Measurements from ENCODE around the gene FBXO41. TPM values are rescaled to one million over a fixed set of nuclear protein-coding genes. Genes with fewer than 3 reads are reported as not detected.

The FBXO41 gene
- total RNA-seq, 4 donors from 2014 or later = 0.29 to 5.6 (median 1.6) TPM

DNA sequence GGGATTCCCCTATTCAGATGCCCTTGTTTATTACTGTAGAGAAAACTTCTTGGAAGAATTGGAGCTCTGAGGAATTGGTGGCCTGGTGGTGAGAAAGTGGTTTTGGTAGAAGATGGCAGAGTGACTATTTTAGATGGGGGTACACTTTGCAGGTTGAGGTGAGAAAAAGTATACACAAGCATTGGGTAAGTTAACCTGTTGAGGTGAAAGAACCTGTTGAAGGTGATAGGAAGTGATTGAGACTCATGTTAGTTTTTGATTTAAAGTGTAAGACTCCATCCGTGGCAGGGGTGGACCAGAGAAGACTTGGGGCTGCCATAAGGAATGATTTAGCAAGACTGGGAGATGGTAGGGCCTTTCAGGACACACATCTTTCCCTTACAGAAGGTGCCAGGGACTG is 47.1 kb downstream of the FBXO41 start:
- intact Hi-C loops (cut with DNase I; ENCODE audit: low total_unique reads) = no loop called here
- no peak for DNase-seq
- peaks cover 0 to 9% of the 10 kb centered on the region in 2 donors for H3K4me1 ChIP-seq

DNA sequence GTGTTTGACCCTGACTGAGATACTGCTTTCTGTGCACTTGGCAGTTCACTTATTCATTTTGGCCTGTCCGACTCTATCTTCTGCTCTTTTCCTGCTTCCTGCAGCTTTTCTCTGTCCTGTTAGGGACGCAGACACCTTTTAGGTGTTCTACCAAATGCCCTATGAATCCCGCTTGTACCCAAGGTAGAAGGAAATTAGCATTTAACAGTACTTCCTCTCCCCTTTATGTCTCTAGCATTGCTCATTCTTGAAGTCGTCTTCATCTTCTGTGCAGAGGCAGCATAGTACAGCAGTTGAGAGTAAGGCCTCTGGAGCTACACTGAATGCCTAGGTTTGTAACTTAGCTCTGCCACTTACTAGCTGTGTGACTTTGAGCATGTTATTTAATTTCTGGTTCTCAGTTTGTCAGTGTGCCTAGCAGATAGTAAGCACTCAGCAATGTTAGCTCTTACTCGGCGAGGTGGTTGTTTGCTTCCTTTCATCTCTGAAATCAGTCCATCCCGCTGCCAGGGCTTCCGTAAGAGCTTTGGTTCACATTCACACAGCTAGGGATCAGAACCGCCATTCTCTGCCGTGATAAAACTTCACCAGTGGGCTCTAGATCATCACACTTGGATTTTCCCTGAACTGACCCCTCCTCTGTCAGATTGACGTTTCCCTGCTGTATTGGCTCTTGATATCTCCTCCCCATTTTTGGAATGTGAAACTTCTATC is 48.8 kb downstream of the FBXO41 start:
- no peak for DNase-seq
- Histone ChIP-seq H3K4me3 (peak overlapping the region; percentile 61 to 98), H3K9me3 (no peaks in the 10 kb centered on the region), H3K4me1 (peaks cover 0 to 9% of the 10 kb centered on the region in 2 donors), H3K27me3 (no peaks in the 10 kb centered on the region), H3K36me3 (no peaks in the 10 kb centered on the region), H3K27ac (peak overlapping the region in 1 of 2 donors; percentile 98)
- intact Hi-C loops (cut with DNase I; ENCODE audit: low total_unique reads) = no loop called here
- no peak for TF ChIP-seq POLR2A (IDR thresholded peaks at IDR 0.05)
- TF ChIP-seq, protein P1, sequence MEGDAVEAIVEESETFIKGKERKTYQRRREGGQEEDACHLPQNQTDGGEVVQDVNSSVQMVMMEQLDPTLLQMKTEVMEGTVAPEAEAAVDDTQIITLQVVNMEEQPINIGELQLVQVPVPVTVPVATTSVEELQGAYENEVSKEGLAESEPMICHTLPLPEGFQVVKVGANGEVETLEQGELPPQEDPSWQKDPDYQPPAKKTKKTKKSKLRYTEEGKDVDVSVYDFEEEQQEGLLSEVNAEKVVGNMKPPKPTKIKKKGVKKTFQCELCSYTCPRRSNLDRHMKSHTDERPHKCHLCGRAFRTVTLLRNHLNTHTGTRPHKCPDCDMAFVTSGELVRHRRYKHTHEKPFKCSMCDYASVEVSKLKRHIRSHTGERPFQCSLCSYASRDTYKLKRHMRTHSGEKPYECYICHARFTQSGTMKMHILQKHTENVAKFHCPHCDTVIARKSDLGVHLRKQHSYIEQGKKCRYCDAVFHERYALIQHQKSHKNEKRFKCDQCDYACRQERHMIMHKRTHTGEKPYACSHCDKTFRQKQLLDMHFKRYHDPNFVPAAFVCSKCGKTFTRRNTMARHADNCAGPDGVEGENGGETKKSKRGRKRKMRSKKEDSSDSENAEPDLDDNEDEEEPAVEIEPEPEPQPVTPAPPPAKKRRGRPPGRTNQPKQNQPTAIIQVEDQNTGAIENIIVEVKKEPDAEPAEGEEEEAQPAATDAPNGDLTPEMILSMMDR (IDR thresholded peaks at IDR 0.05) = no peak

More for the DNA sequence above, 47.1 kb downstream of the FBXO41 start:
- no peaks in the 10 kb centered on the region for H3K9me3 ChIP-seq
- no peaks in the 10 kb centered on the region for H3K36me3 ChIP-seq
- no peak overlapping the region for H3K27ac ChIP-seq
- TF ChIP-seq, protein P1 (IDR thresholded peaks at IDR 0.05) = no peak
- no peak for TF ChIP-seq POLR2A (IDR thresholded peaks at IDR 0.05)
- H3K27me3 ChIP-seq = no peaks in the 10 kb centered on the region
- H3K4me3 ChIP-seq = no peak overlapping the region

DNA sequence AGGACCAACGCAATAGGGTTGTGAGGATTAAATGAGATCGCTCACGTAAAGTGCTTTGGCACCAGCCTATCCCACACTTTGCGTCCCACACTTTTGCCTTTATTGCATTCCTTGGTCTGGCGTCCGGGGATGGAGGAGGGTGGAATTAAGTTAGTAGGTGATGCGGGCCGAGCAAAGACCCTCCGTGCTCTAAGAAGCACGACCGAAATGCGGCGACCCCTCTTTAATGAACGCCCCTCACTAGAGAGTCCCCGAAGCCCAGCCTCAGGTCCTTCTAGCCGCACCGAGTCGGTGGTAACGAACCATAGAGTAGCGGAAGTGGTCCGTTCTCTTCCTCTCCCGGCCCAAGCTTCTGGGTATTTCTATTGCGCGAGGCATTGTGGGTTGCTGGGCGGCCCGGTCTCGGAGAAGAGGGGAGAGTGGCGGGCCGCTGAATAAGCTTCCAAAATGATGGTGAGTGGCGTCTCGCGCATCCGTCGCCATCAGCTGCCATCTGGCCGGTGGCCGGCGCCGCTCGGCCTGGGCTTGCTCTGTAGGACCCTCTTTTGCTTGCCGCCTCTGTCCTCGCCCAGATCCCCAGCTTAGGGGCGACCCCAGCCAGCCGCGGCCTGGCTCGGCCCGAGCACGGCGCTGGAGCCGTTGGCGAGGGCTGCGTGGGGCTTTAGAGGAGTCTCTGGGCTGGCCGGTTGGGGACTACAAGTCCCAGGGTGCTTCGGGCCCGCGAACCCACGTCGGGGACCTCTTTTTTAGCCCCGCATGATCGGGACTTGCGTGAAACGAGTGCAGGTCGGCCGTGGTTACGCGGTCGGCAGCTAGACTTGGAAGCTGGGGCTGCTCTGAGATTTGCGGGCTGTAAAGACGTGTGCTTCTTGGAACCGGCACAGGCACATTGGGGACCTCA is 50.1 kb downstream of the FBXO41 start, which contains the start of gene CCT7:
CCT7 (plus strand) TSS at position 377 of the 901 bp plus-strand sequence; CDS start at position 448, 71 bp downstream.
- intact Hi-C loops (cut with DNase I; ENCODE audit: low total_unique reads) = no loop called here
- H3K27ac ChIP-seq = peak within 1 kb of the TSS; percentile 89 to 98
- H3K4me3 ChIP-seq = peak within 1 kb of the TSS; percentile 61 to 98
- no peaks in the 10 kb centered on the region for H3K36me3 ChIP-seq
- peaks cover 0 to 9% of the 10 kb centered on the region in 2 donors for H3K4me1 ChIP-seq
- H3K27me3 ChIP-seq = no peaks in the 10 kb centered on the region
- no peaks in the 10 kb centered on the region for H3K9me3 ChIP-seq
- DNase-seq = peak; percentile 88 to 90
- peak; percentile 30 to 72 for TF ChIP-seq POLR2A (IDR thresholded peaks at IDR 0.05)
- TF ChIP-seq, protein P1 (IDR thresholded peaks at IDR 0.05) = peak in 2 of 4 experiments; percentile 5 to 17

DNA sequence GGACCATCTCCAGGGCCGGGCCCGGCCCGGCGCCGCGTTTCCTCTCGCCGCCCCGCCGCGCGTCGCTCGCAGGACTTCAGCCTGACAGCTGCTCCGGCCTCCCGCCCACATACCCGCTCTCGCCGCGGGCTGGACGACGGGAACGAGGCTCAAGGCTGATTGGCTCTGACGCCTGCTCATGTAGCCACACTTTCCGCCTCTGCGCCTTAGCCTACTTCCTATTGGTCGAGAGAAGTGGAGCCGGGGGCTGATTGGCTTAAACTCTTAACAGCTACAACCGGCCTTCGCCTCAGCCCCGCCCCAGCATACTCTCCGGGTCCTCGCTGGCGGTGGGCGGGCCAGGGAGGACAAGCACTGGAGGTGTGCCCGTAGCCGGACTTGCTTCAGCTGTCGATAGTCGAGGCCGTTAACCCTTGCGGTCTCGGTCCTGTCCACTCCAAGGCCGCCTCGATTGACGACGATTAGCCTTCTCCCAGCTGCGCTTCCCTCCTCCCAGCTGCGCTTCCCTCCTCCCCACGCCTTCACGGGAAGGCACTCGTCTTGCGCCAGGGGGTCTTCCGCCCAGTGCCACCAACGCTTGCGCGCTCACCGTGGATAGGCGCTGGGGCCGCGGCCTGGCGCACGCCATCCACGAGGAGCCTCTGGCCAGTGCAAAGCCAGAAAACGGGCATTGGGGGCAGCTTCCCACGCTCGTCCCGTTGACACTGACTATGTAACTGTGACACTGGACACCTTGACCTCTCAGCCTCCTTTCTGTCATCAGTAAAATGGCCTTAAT is 50.9 kb downstream of the FBXO41 start, which contains the start of gene PRADC1:
PRADC1 (minus strand) TSS at position 86 of the 778 bp plus-strand sequence; CDS start at position 7, 79 bp downstream.
- TF ChIP-seq, protein P1 (IDR thresholded peaks at IDR 0.05) = no peak
- TF ChIP-seq POLR2A (IDR thresholded peaks at IDR 0.05) = peak in 1 of 2 donors; percentile 28
- no peaks in the 10 kb centered on the region for H3K36me3 ChIP-seq
- peak; percentile 98 to 99 for DNase-seq
- no peaks in the 10 kb centered on the region for H3K9me3 ChIP-seq
- peaks cover 0 to 9% of the 10 kb centered on the region in 2 donors for H3K4me1 ChIP-seq
- peak within 1 kb of the TSS; percentile 89 to 98 for H3K27ac ChIP-seq
- H3K27me3 ChIP-seq = no peaks in the 10 kb centered on the region
- peak within 1 kb of the TSS; percentile 61 to 98 for H3K4me3 ChIP-seq
- intact Hi-C loops (cut with DNase I; ENCODE audit: low total_unique reads) = no loop called here
